Measurements from ENCODE around the gene MALT1.

MALT1 gene

DNA sequence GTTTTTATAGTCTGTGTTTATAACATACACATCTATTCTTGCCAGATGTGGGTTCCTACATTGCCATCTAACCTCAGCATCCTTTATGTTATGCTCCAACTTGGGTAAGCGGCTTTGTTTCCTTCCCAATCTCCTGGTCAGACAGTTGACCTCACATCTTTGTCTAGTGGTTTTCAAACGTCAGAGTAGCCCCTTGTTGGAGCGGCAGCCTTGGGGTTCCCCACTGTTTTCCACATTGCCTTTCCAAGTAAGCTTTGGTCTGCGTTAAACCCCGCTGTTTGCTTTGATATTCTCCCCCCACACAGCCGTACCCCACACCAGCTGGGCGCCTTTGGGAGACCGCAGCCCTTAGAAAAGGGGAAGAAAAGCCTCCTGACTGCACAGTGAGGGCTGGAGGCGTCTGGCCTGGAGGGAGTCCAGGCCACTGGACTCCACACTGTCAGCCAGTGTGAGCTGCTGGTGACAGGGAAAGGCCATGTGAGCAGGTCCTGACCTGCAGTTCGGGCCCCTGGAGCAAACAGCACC, 83.3 kb downstream of the MALT1 start:
- Histone ChIP-seq H3K27ac (ENCODE audit: low read depth, low read length) (no peak overlapping the region), H3K27me3 (ENCODE audit: low read length) (no peaks in the 10 kb centered on the region)
- TF ChIP-seq EZH2phosphoT487 (conservative IDR thresholded peaks at IDR 0.05; ENCODE audit: low read length) = no peak
- TF ChIP-seq, protein P1, sequence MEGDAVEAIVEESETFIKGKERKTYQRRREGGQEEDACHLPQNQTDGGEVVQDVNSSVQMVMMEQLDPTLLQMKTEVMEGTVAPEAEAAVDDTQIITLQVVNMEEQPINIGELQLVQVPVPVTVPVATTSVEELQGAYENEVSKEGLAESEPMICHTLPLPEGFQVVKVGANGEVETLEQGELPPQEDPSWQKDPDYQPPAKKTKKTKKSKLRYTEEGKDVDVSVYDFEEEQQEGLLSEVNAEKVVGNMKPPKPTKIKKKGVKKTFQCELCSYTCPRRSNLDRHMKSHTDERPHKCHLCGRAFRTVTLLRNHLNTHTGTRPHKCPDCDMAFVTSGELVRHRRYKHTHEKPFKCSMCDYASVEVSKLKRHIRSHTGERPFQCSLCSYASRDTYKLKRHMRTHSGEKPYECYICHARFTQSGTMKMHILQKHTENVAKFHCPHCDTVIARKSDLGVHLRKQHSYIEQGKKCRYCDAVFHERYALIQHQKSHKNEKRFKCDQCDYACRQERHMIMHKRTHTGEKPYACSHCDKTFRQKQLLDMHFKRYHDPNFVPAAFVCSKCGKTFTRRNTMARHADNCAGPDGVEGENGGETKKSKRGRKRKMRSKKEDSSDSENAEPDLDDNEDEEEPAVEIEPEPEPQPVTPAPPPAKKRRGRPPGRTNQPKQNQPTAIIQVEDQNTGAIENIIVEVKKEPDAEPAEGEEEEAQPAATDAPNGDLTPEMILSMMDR (IDR thresholded peaks at IDR 0.05; ENCODE audit: insufficient read depth, low read length, poor library complexity, severe bottlenecking) = no peak

DNA sequence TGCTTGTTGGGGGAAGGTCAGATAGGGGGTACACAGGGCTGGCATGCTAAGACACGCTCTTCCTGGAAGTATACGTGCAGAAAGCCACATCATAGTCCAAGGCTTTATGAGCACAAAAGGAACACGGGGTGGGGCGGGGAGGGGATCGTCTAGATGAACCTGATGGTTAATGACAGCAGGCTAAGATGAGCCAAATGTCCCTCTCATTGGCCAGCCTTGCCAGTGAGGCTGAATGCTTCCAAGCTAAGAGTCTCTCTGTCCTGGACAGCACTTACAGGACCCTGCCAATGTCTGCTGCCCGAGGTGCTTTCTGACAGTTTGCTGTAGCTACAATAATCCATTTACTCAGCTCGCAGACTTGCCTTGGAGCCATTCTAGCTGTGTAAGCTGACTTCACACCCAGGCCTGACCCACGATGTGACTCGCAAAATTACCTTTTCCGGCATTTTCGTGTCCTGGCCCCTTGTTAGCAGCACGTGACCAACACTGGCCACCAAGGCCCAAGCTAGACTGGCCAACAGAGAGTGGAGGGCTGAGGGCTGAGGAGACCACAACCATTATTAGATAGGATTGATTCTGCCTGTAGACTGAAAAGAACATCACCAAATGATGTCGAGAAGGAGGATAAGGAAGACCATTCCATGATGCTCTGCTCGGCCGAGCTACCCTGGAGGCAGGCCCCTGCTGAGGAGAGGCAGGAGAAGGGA, 84.2 kb downstream of the MALT1 start:
- Histone ChIP-seq H3K27me3 (ENCODE audit: low read length) (no peaks in the 10 kb centered on the region), H3K79me2 (ENCODE audit: insufficient read depth, low read length) (no peaks in the 10 kb centered on the region), H3K9ac (ENCODE audit: low read length) (no peak overlapping the region), H3K4me2 (ENCODE audit: low read depth, low read length, poor library complexity, severe bottlenecking) (no peak overlapping the region), H3K9me2 (replicated peaks; ENCODE audit: insufficient read depth, low read length) (no peaks in the 10 kb centered on the region), H3K9me3 (ENCODE audit: insufficient read depth, low read length) (no peaks in the 10 kb centered on the region), H3F3A (ENCODE audit: insufficient read depth) (no peaks in the 10 kb centered on the region), H4K20me1 (ENCODE audit: low read depth, low read length) (no peaks in the 10 kb centered on the region), H3K27ac (ENCODE audit: low read depth, low read length) (no peak overlapping the region), H2AFZ (ENCODE audit: low read depth, low read length, severe bottlenecking) (no peak overlapping the region), H3K36me3 (ENCODE audit: low read length) (no peaks in the 10 kb centered on the region), H3K4me3 (ENCODE audit: insufficient read depth, low read length, poor library complexity, severe bottlenecking) (no peak overlapping the region)
- no peak for TF ChIP-seq EZH2phosphoT487 (conservative IDR thresholded peaks at IDR 0.05; ENCODE audit: low read length)
- TF ChIP-seq, protein P1 (IDR thresholded peaks at IDR 0.05; ENCODE audit: insufficient read depth, low read length, poor library complexity, severe bottlenecking) = no peak

More for the DNA sequence above, 83.3 kb downstream of the MALT1 start:
- Histone ChIP-seq H3F3A (ENCODE audit: insufficient read depth) (no peaks in the 10 kb centered on the region), H3K4me3 (ENCODE audit: insufficient read depth, low read length, poor library complexity, severe bottlenecking) (no peak overlapping the region), H2AFZ (ENCODE audit: low read depth, low read length, severe bottlenecking) (no peak overlapping the region), H3K9me2 (replicated peaks; ENCODE audit: insufficient read depth, low read length) (no peaks in the 10 kb centered on the region), H4K20me1 (ENCODE audit: low read depth, low read length) (no peaks in the 10 kb centered on the region), H3K4me2 (ENCODE audit: low read depth, low read length, poor library complexity, severe bottlenecking) (no peak overlapping the region), H3K9ac (ENCODE audit: low read length) (no peak overlapping the region), H3K9me3 (ENCODE audit: insufficient read depth, low read length) (no peaks in the 10 kb centered on the region), H3K79me2 (ENCODE audit: insufficient read depth, low read length) (no peaks in the 10 kb centered on the region), H3K36me3 (ENCODE audit: low read length) (peaks cover 8% of the 10 kb centered on the region)

DNA sequence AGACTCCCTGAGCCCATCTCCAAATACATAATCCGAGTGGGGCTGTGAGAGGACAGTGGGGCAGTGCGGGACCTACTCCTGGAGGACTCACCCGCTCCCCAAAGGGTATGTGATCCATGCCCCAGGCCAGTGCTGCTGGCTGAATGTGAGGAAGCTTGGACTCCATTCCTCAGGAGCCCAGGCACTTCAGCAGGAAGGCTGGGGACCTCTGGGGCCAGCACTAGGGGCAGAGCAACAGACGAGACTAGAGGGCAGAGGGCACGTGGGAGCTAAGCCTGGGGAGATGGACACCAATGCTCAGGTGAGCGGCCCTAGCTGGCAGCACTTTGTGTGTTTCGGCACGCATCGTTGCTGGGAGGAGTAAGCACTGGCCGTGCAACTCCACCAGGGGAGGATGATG, 84.9 kb downstream of the MALT1 start:
- no peak overlapping the region for H3K4me2 ChIP-seq (ENCODE audit: low read depth, low read length, poor library complexity, severe bottlenecking)
- H3K27me3 ChIP-seq (ENCODE audit: low read length) = no peaks in the 10 kb centered on the region
- H3K9me2 ChIP-seq (replicated peaks; ENCODE audit: insufficient read depth, low read length) = no peaks in the 10 kb centered on the region
- H3K4me3 ChIP-seq (ENCODE audit: insufficient read depth, low read length, poor library complexity, severe bottlenecking) = no peak overlapping the region
- H3F3A ChIP-seq (ENCODE audit: insufficient read depth) = no peaks in the 10 kb centered on the region
- H2AFZ ChIP-seq (ENCODE audit: low read depth, low read length, severe bottlenecking) = no peak overlapping the region
- H3K27ac ChIP-seq (ENCODE audit: low read depth, low read length) = no peak overlapping the region
- H3K9me3 ChIP-seq (ENCODE audit: insufficient read depth, low read length) = no peaks in the 10 kb centered on the region
- no peaks in the 10 kb centered on the region for H3K36me3 ChIP-seq (ENCODE audit: low read length)
- no peaks in the 10 kb centered on the region for H3K79me2 ChIP-seq (ENCODE audit: insufficient read depth, low read length)
- H3K9ac ChIP-seq (ENCODE audit: low read length) = no peak overlapping the region
- H4K20me1 ChIP-seq (ENCODE audit: low read depth, low read length) = no peaks in the 10 kb centered on the region
- TF ChIP-seq, protein P1 (IDR thresholded peaks at IDR 0.05; ENCODE audit: insufficient read depth, low read length, poor library complexity, severe bottlenecking) = no peak
- TF ChIP-seq EZH2phosphoT487 (conservative IDR thresholded peaks at IDR 0.05; ENCODE audit: low read length) = no peak

All from SU-DHL-6 (cell line).